T1000 (cell line): ENCODE results near the gene POLR3E.

ENCODE experiments used
- DNase-seq: peaks from one replicate; lab custom pipeline; 2025; ENCODE audit warnings: mixed read lengths; lab: John Stamatoyannopoulos, UW

The POLR3E gene

DNA sequence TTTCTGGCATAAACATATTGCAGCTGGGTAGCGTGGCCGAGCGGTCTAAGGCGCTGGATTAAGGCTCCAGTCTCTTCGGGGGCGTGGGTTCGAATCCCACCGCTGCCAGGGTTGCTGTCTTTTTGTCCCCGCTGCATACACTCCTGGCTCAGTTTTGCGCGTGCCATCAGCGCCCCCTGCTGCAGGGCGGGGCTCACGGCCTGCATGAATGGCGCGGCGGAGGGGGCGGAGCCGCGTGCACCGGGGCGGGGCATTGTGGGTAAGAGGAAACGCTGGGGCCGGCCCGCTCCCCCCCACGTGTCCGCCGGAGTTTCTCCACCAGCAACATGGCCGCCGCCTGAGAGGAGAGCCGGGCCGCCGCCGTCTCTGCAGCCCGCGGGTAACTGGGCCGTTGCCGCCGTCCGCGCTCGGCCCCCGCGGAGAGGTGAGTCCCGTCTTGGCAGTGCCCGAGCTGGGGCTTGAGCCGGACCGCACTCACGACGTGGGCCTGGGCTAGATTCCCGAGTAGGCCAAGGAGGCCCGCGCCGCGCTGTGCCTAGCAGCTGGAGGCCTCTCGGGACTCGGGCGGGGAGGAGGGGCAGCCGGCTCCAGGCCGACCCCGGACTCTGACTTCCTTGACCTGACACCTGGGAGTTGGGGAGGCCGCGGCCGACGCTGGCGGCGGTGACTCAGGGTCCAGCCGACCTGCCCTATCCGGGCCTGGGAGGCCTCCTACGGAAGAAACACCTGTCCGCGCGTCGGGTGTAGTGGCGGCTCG, at the start of gene POLR3E:
TSS of gene POLR3E (plus strand) at position 296 of the 757 bp plus-strand sequence. CDS start 5,560 bp downstream, outside the sequence.
- peak; percentile 99 for DNase-seq

- DNase-seq, result no peak
These were observed 46.7 kb upstream of the POLR3E start for GRCh38 chr16:22250522-22250921.

GRCh38 chr16:22252317-22252716, 44.9 kb upstream of the POLR3E start:
- DNase-seq, result no peak

GRCh38 chr16:22253272-22253671, 43.9 kb upstream of the POLR3E start:
- DNase-seq, result no peak

DNA sequence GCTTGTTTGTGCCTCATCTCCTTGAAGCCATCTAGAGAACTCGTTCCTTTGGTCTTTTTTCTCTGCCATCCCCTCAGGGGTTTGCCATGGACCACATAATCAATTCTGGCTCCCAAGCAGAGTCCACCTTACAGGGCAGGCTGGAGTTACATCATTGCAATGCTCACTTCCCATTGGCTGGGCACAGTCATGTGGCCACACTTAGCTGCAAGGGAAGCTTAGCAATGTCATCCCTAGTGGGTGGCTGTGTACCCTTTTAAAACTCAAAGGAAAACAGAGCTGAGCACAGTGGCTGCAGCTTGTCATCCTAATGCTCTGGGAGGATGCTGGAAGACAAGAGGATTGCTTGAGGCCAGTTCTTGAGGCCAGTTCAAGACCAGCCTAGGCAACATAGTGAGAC, 41.9 kb upstream of the POLR3E start:
- DNase-seq, result no peak

DNA sequence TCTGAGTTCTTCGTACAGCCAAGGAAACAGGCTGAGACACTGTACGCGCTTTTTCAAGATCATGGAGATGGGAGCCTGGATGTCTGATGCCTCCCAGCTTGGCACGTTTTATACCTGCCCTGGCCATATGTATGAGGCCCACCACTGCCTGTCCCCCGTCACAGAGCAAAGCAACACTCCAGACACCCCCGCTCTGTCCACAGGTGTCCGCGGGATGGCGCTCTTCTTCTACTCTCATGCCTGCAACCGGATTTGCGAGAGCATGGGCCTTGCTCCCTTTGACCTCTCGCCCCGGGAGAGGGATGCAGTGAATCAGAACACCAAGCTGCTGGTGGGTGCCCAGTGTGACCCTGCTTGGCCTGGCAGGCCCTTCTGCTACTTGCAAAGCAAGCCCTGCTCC, 39.8 kb upstream of the POLR3E start:
- no peak for DNase-seq

GRCh38 chr16:22260490-22260889, 36.7 kb upstream of the POLR3E start:
- DNase-seq, result no peak

- no peak for DNase-seq
These were observed 34.7 kb upstream of the POLR3E start for GRCh38 chr16:22262460-22262859.

DNA sequence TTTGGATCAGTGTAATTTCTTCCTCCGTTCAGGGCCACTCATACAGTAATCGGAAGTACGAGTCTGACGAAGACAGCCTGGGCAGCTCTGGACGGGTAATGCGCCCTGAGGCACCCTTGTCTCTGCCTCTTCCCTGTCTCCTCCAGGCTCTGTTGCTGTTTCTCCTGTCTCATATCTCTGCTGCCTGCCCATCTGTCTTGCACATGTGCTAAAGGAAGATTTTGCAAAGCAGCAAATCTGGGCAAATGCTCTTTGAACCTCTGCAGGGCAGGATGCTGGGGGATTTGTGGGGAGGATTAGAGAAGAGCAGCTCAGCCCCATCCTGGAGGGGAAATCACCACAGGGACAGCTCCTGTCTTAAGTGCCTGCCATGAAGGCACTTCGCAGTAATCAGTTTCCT, 32.4 kb upstream of the POLR3E start:
- no peak for DNase-seq

GRCh38 chr16:22265351-22265750, 31.9 kb upstream of the POLR3E start:
- DNase-seq, result no peak

- DNase-seq, result no peak
These were observed 30.7 kb upstream of the POLR3E start for GRCh38 chr16:22266546-22266945.

DNA sequence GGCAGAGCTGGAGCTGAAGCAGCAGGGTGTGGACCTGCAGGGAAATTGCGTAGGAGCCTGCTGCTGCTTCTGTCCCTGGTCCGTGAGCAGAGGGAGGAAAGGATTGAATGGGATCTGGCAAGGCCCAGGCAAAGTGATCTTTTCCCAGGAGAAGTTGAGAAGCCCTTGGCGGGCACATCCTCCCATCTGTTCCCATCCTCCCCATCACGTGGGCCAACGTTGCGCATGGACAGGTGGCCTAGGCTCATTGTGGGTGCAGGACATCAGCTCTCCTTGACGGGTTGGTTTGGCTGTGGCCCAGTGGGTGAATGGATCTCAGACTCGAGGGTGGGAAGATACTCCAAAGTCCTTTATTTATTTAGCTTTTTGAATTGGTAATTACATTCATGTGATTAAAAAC, 29.4 kb upstream of the POLR3E start:
- DNase-seq, result no peak

GRCh38 chr16:22270525-22270924, 26.7 kb upstream of the POLR3E start:
- no peak for DNase-seq

DNA sequence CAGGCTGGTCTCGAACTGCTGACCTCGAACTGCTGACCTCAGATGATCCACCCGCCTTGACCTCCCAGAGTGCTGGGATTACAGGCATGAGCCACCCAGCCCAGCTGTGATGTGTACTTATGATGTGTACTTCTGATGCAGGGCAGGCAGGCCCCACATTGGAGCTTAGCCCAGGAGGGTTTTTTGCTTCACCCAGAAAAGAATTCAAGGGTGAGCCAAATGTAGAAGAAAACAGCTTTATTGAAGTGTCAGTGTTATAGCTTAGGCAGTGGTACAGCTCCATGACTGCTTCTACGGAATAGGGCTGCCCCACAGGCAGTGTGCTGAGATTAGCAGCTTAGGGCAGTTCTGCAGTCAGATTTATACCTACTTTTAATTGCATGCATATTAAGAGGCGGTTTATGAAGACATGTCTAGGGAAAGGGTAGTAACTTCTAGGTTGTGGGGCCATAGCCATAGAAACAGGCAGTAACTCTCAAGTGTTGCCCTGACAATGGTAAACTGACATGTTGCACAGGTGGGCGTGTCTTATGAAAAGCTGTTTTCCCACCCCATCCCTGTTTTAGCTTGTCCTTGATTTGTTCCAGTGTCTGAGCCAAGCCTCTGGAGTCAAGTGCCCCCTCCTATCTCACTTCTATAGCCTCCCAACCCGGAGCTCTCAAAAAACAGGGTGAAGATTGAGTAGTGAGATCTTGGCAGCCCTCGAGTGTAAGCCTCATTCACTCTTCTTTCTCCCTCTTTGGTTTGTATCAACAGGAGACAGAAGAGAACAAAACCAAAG, 24.1 kb upstream of the POLR3E start:
- DNase-seq, result no peak

DNA sequence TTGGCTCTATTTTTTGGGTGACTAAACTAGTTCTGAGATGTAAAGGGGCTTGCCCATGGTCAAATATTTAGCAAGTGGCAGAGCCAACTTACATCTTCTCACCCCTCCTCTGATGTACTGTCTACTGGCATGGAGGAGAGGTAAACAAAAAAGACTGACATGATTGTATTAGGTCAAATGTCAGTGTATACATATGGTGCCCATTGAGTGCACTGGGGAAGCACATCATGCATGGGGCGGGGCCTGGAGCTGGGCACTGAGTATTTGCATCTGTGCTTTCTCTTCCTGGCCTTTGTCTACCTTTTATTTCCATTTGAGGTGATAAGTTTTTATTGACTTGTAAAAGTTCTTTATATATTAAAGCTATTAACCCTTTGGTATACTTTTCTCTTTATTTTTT, 22.3 kb upstream of the POLR3E start:
- DNase-seq, result no peak

GRCh38 chr16:22278441-22279230, 18.6 kb upstream of the POLR3E start:
- no peak for DNase-seq

DNA sequence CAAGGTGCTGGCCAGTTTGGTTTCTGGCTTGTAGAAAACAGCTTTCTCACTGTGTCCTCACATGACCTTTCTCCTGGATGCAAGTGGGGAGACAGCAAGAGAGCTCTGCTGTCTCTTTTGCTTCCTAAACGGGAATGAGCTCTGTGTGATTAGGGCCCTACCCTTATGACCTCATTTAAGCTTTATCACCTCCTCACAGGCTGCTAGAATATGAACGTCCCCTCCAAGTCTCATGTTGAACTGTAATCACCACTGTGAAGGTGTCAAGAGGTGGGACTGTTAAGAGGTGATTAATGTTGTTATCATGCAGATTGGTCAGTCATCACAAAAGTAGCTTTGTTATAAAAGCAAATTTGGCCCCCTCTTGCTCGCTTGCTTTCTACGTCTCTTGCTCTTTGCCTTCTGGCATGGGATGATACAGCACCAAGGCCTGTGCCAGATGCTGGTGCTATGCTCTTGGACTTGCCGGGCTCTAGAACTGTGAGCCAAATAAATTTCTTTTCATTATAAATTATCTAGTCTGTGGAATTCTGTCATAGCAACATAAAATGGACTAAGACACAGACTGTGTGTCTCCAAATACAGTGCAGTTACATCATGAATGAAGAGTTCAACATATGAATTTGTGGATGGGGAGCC, 14.8 kb upstream of the POLR3E start:
- DNase-seq, result no peak

DNA sequence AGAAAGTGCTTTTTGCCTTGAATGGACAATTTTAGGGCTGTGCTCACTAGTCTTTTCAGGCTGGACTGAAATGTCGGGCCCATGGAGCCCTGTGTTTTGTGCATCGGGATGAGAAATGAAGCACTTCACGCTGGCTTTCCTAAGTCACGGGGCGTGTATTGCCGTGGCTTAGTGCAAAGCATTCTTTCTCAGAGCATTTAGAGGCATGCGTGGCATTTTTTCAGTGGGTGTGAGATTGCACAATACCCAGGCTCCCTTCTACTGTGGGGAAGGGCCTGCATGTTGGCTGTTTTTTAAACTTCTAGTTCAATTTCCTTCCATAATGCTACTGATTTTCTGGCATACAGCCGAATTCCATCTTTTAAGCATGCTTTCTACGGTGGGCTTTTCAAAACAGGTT, 12.6 kb upstream of the POLR3E start:
- DNase-seq, result no peak

DNA sequence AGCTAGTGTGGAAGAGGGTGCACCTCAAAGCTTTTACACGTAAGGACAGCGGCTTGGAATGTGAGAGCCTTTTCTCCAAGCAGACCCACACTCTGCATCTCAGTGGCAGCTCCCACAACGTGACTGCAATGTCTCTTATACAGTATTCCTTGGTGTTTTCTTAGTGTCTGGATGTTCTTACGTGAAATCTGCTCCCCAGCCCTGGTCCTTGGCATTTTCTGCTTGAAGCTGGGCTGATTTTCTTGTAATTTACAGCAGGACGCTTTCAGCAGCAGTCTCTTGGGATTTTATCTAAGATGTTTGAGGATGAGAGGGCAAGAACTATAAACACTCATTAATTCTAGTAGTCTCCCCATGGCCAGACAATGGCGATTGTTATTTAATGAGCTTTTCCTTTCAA, 12.1 kb upstream of the POLR3E start:
- no peak for DNase-seq

DNA sequence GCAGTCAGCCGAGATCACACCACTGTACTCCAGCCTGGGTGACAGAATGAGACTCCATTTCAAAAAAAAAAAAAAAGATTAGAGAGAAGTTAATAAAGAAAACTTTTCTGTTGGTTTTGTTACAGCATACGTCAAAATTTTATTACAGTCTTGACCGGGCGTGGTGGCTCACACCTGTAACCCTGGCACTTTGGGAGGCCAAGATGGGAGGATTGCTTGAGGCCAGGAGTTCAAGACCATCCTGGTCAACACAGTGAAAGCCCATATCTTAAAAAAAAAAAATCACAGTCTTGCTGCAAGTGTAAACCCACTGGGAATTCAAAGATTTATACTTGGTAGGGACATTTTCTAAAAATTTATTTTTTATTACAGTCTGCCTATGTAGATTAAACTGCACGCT, 6.2 kb upstream of the POLR3E start:
- no peak for DNase-seq

GRCh38 chr16:22291860-22292318, 5.3 kb upstream of the POLR3E start:
- no peak for DNase-seq

- DNase-seq, result no peak
These were observed 4.9 kb upstream of the POLR3E start for GRCh38 chr16:22292320-22292719.
